ENCODE measurements around the gene SEZ6L. TPM values are rescaled to one million over a fixed set of nuclear protein-coding genes. Genes with fewer than 3 reads are reported as not detected.

SEZ6L gene
- total RNA-seq, result under 1 TPM; 0.13 to 0.65 TPM
- long read RNA-seq, partial matches to known transcripts, result 0 of 1 reads
- long read RNA-seq, other reads (novel, unspliced or antisense), result 0 of 1 reads

DNA sequence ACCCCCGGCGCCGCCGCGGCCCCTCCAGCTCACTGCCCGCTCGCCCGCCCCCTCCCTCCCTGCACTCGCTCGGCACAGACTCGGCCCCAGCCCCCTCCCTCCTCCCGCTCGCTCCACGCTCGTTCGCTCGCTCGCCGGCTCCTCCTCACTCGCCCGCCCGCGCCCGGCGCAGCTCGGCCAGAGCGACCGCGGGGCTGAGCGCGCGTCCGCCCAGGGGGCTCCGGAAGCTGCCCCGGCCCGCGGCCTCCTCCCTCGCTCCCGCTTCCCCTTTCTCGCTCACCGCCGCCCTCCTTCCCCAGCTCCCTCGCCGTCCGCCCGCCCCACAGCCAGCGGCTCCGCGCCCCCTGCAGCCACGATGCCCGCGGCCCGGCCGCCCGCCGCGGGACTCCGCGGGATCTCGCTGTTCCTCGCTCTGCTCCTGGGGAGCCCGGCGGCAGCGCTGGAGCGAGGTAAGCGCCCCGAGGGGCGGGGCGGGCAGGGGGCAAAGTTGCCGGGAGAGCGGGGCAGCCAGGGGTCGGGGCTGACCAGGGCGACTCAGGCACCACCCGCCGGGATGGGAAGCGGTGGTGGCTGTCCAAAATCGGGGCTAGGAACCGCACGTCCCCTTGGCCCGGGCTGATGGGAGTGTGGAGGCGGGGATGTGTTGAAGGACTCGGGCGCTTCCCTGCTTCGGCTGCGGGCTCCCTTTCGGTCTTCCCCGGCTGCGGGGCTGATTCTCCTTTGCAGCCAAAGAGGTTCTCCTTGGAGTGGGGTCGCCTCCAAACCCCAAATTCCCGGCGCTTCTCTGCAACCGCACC is at the start of gene SEZ6L:
SEZ6L (plus strand) TSS at position 148 of the 797 bp plus-strand sequence; CDS start at position 356, 208 bp downstream.
- peak; percentile 28 for DNase-seq
- intact Hi-C loops (cut with DNase I), result loop anchor here (10.0 kb wide), 2 partner anchors 155 to 165 kb away; no protein-coding TSS in a partner anchor
- ATAC-seq, result peak; percentile 60 to 85

DNA sequence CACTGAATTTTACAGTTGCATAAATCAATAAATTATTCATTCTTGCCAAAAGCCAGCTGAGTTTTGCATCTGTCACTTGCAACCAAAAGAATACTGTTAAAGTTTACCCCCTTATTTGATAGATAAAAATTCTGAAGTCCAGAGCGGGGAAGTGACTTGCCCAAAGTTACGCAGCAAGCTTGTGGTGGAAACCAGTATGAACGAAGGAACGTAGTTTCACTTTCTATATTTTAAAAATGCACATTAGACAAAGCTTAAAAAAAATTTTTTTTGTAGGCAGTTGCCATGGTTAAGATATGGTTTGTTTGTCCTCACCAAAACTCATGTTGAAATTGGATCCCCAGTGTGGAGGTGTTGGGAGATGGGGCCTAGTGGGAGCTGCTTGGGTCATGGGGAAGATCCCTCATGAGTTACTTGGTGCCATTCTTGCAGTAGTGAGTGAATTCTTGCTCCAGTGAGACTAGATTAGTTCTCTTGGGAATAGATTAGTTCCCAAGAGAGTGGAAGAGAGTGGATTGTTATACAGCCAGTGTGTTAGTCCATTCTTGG is 46.3 kb upstream of the SEZ6L start:
- DNase-seq, result no peak
- intact Hi-C loops (cut with DNase I), result no loop called here
- no peak for ATAC-seq

DNA sequence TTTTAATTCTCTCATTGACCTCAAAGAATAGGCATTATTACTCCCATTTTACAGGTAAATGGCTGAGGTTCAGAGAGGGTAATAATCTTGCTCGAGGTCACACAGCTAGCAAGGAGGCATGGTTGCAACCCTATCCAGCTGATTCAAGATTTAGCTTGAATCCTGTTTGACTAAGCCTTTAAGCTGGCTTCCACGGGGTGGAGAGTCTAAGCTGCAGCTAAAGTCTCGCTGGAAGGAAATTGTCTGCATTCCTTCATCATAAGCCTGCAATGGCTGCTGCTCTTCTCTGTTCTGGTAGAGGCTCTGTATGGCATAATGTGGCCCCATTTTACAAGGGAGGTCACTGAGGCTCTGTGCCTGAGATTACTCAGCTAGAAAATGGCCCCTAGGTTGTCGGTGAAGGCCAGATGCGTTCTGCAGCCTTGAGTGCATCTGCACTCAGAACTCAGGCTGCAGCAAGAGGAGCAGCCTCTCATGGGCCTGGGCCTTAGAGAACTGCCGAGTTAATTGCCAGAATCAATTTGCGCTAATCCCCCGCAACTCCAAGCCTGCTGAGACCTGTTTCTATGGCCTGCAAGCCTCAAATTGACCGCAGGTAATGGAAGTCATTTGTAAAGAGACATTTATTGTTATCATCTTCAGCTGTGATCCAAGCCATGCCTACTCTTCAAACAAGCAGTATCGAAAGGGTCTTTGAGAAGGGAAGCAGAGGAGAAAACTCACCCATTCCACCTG is 44.1 kb upstream of the SEZ6L start:
- ATAC-seq, result no peak
- DNase-seq, result no peak

DNA sequence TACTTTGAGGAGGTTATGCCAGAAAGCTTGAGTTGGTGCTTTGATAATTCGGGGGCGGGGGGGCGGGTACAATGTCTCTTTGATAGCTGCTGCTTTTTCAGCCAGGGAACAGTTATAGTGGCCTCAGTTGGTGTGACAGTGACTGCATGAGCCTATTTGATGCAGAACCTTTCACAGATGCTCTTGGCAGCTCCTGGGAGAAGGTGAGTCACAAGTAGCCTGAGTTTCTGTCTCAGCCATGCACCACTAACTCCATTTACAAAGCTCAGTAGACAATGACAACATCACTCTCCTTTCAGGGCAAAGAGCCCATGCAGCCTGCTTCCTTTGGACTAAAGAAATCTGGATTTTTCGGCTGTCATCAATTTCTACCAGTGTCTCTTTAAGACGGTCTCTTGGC is 42.1 kb upstream of the SEZ6L start:
- DNase-seq (no peak), ATAC-seq (no peak)
- intact Hi-C loops (cut with DNase I), result no loop called here

More for the DNA sequence above, 44.1 kb upstream of the SEZ6L start:
- intact Hi-C loops (cut with DNase I), result no loop called here

DNA sequence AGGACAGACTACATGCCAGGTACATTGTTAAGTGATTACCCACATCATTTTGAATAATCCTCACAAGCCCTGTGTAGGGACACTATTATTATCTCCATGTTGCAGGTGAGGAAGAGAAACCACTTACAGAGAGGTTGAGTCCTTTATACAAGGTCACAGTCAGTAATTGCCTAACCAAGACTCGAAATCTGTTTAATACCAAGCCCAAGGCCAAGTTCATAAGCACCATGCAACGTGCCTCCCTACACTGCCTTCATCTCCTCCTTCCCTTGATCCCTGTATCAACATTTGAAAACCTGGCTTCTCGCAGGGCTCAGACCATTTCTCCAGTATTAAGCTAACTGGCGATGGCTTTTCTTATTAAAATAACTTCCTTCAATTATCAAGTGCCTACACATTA is 41.7 kb upstream of the SEZ6L start:
- intact Hi-C loops (cut with DNase I), result no loop called here
- ATAC-seq (no peak), DNase-seq (no peak)

DNA sequence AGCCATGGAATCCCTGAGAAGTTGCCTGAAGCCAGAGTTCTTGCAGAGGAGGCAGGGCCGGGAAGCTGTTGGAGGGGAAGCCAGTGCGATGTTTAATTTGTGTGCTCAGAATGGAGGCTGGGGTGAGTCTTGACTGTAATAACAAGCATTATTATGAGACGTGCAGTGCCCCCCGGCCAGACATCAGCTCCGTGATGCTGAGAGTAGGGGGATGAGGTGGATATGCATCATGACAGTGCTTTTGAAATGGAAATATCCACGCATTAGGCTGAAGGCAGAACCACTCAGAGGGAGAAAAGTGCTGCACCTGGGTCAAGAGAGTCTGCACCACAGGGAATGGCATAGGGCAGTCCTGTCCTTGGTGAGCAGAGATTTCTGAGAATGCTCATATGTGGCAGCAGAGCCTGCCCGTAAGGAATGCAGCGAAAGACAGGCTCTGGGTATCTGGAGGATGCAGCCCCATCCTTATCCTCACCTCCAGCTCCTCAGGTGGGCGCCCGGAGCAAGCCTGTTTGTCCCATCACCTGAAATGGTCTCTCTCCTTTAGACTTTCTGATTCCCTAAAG is 37.6 kb upstream of the SEZ6L start:
- DNase-seq, result no peak
- no peak for ATAC-seq
- intact Hi-C loops (cut with DNase I), result no loop called here

DNA sequence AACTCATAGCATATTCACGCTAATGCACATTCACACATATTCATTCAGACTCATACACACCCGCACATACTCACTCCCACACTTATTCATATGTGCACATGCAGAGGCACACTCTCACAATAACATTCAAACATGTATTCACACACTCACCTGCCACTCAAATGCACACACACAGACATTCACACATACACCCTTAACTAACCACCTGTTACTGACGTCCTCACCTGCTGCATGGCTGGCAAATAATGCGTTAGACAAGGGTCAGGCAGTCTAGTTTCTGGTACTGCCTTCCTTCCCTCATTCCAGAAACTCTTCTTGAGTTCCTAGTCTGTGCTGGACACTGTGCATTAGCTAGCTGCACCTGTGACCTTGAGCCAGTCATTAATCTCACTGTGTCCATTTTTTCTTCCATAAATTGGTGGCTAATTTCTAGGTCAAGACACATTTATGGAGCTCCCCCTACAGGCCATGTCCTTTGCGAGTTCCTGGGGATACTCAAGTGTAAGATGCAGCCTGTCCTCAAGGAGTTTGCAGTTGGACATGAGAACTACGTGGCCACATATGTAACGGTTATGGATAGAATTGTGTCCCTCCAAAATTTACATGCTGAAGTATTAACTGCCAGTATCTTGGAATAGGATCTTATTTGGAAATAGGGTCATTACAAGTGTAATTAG is 34.5 kb upstream of the SEZ6L start:
- intact Hi-C loops (cut with DNase I), result no loop called here
- ATAC-seq (no peak), DNase-seq (no peak)

DNA sequence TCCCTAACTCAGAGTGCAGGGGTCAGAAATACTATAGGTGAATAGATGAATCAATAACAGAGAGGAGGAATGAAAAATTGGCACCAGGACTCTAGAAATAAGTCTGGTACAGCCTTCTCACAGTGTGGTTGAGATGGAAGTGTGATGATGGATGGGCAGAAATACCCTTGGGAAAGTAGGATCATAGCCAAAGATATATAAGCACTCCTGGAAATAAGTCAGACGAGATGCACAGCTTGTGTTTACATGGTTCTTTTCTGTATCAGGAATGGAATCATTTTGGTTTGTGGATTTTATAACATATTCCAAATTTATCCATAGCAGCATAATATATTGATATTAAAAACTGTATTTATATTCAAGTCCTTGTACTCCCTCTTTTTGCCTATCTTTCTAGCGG is 33.5 kb upstream of the SEZ6L start:
- DNase-seq (no peak), ATAC-seq (no peak)
- intact Hi-C loops (cut with DNase I), result no loop called here

DNA sequence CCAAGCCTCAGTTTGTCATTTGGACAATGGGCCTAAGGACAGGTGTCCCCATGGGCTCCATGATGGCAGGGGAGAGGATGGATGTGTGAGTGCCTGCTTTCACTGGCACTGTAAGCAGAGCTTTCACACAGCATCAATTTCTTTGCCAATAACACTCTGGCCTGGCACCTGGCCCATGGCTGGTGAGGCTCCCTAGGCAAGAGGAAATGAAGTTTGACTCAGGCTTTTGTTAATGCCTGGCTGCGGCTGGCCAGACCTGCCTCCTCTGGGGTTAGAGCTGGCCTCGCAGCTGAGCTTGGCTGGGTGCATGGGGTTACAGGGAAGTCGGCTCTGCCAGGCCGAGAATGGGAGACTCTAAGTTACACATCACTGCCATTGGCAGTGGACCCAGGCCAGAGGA is 30.0 kb upstream of the SEZ6L start:
- intact Hi-C loops (cut with DNase I), result no loop called here
- DNase-seq (peak; percentile 18), ATAC-seq (no peak)

DNA sequence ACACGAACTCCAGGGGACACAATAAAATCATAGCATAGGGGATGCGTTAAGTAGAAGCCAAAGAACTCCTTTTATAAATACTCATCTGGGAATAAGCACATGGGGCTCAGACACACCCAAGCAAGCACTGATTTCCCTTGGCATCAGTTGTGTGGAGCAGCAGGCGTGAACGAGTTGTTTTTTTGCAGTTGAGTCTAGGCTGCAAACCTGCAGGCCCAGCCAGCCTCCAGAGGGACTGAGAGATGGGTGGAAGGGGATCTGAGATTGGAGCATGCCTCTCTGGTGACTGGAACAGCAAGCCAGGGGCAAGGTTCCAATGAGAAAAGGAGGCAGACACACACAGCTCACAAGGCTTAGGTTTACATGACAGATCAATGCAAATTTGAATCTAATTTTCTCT is 27.4 kb upstream of the SEZ6L start:
- DNase-seq (no peak), ATAC-seq (no peak)
- intact Hi-C loops (cut with DNase I), result no loop called here

DNA sequence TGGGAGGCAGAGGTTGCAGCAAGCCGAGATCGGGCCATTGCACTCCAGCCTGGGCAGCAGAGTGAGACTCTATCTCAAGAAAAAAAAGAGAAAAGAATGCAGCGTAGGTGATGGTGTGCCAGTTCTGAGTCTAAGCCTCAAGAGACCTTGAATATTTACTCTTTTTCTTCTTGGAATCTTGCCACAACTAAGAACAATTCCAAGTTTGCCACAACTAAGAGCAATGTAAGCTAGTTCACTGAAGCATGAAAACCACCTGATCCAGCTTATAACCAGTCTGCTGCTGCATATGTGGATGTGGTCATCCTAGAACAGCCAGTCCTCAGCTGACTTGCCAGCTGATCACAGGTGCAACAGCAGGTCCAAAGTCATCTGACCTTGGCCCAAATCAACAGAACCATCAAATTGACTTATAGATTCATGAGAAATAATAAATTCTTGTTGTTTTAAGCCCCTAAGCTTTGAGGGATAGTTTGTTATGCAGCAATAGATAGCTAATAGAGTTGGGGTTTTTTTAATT is 25.4 kb upstream of the SEZ6L start:
- intact Hi-C loops (cut with DNase I), result no loop called here
- ATAC-seq, result no peak
- no peak for DNase-seq

DNA sequence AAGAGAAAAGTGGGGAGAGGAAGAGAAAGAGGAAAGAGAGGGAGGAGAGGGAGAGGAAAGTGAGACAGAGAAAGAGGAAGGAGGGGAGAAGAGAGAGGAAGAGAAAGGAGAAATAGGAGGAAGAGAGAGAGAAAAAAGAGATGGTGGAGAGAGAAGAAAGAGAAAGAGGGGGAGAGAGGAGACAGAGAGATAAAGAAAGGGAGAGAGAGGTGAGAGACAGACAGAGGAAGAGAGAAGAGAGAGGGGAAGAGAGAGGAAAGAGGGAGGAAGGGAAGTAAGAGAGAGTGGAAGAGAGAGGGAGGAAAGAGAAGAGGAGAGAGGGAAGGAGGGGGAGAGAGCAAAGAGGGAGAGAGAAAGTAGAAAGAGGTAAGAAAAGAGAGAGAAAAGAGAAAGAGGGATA is 9.4 kb upstream of the SEZ6L start:
- intact Hi-C loops (cut with DNase I), result no loop called here
- DNase-seq (no peak), ATAC-seq (no peak)

DNA sequence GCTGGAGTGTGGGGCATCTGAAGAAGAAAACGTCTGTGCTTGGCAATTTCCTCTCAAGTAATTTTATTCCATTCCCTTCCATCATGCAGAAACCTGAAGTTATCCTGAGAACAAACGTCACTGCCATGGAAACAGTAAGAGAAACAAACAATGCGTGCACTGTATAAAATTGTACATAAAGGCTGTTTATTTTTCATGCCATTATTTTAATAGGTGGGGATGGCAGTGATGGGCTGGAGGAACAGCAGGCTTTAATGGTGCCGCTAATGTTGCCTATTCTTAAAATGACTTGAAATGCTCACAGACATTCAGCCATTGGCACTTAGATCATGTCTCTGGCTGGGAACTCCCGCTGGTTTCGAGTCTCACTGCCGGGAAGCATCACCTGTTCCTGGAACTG is 7.5 kb upstream of the SEZ6L start:
- intact Hi-C loops (cut with DNase I), result no loop called here
- DNase-seq (no peak), ATAC-seq (no peak)

DNA sequence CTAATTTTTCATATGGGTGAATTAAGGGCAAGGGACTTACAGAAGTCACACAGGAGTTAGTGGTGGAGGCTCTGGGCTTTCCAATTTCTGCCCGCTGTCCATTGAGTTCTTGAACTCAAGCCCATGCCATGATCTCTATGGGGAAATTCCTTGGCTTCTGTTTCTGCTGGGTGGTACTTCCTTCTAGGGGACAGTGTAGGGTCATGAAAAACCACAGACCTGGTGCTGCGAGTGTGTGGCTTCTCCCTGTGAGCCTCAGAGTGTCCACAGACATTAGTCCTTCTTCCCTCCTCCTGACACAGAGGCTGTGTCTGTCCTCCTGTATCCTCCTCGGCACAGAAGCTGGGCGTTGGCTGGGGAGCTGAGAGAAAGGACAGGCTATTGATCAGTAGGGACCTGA is 6.3 kb upstream of the SEZ6L start:
- intact Hi-C loops (cut with DNase I), result no loop called here
- ATAC-seq (no peak), DNase-seq (no peak)

DNA sequence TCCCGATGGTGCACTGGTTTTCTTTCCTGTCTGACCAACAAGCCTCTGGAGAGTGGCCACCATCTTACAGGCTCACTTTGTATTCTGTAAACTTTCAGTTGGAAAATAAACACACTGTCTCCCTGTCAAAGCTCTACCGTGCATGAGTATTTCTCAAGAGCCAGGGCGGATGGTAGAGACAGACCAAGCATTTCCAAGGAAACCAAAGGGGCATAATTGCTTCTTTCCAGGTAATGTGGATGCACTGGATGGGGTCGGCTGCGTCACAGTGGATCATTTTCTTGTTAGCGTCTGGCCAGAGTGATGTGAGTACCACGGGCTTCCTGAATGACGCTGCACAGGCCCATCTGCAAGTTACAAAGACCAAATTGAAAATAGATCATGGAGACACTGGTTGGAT is 5.1 kb upstream of the SEZ6L start:
- no peak for ATAC-seq
- no peak for DNase-seq
- intact Hi-C loops (cut with DNase I), result no loop called here

DNA sequence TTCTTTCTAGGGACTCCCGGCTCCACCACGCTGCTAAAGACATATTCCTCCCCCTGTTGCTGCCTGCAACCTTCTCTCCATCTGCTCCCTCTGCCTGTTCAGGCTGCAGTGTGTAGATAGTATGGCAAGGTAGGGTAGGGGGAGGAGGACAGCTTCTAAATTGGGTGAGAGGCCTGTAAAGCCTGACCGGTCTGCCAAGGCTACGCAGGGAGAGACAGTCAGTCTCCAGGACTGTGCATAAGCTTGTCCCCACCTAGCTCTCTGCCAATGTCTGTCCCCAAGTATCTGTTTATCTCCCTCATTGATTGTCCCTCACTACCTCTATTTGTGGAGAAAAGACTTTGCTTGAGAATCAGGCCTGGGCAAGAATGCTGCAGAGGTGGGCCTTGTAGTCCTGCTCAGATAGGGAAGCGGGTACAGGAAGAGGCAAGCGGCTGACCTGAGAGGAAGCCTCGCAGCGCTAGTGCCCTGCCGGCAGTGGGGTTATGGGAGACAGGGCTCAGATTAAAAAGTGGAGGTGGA is 871 bp upstream of the SEZ6L start:
- ATAC-seq (no peak), DNase-seq (no peak)
- intact Hi-C loops (cut with DNase I), result no loop called here

DNA sequence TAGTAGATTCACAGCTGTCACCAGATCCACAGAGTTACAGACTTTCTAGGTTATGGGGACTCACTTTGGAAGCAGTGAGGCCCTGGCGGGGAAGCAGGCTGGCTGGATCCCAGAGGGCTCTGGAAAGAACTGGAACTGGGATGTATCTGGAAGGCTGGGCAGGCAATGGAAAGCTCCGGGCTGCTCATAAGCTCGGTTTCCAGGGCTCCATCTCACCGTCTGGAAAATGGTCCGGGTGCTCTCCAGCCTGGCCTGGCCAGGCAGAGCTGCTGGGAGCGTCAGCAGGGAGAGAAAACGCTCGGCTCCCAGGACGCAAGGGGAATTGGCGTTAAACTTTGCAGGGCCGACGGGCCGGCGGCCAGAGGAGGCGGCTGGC is 335 bp upstream of the SEZ6L start:
- DNase-seq (peak; percentile 21), ATAC-seq (peak in 1 of 2 donors; percentile 42)
- intact Hi-C loops (cut with DNase I), result no loop called here

DNA sequence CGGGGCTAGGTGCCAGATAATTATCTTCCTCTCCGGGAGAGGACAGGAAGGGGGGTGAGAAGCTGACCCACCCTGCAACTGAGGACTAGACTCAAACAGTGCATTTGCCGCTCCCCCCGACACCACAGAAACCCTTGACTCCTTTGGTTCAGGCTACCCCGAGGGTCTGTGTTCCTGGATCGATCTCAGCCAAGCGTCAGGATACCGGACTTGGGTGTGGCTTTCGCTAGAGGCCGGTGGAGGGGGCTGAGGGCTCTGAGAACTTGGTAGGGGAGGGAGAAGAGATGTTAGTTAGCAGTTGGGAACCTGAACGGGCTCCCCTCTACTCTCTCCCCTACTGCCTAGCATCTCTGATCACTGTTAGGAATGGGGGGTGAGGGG is 840 bp downstream of the SEZ6L start:
- DNase-seq (no peak), ATAC-seq (no peak)
- intact Hi-C loops (cut with DNase I), result loop anchor here (10.0 kb wide), 2 partner anchors 155 to 165 kb away; no protein-coding TSS in a partner anchor

Measured in left cardiac atrium (tissue), 4 donors.